Smooth muscle cell (in vitro differentiated cells): ENCODE measurements around the gene CAB39L. TPM values are rescaled to one million over a fixed set of nuclear protein-coding genes. Genes with fewer than 3 reads are reported as not detected.

Experiments
- DNase-seq: peaks from one replicate; lab custom pipeline; 2025; ENCODE audit not compliant: unreplicated experiment; lab: John Stamatoyannopoulos, UW
- H2AFZ ChIP-seq: fragments of 200-600 bp; sonication (generic); 2 replicates; pipeline ENCODE4 v1.6.0; 2016; ENCODE audit warnings: antibody characterized with exemption, low read depth, mild to moderate bottlenecking
- H3F3A ChIP-seq: fragments of 200-600 bp; sonication (generic); 2 replicates; pipeline ENCODE4 v1.6.0; 2017; ENCODE audit warnings: antibody characterized with exemption, low read depth
- H3K27ac ChIP-seq: fragments of 200-600 bp; sonication (generic); 2 replicates; pipeline ENCODE4 v1.5.1; 2016; ENCODE audit warnings: low read depth, mild to moderate bottlenecking
- H3K27me3 ChIP-seq: fragments of 200-600 bp; sonication (generic); 2 replicates; pipeline ENCODE4 v1.6.1; 2016; ENCODE audit warnings: low read depth, mild to moderate bottlenecking
- H3K36me3 ChIP-seq: fragments of 200-600 bp; sonication (generic); 2 replicates; pipeline ENCODE4 v1.5.1; 2016; ENCODE audit warnings: low read depth
- H3K4me1 ChIP-seq: fragments of 200-600 bp; sonication (generic); 2 replicates; pipeline ENCODE4 v1.5.1; 2016; ENCODE audit warnings: low read depth
- H3K4me2 ChIP-seq: fragments of 200-600 bp; sonication (generic); 2 replicates; pipeline ENCODE4 v1.6.0; 2016; ENCODE audit warnings: mild to moderate bottlenecking
- H3K4me3 ChIP-seq: fragments of 200-600 bp; sonication (generic); 2 replicates; pipeline ENCODE4 v1.5.1; 2016; ENCODE audit warnings: mild to moderate bottlenecking
- H3K79me2 ChIP-seq: fragments of 200-600 bp; sonication (generic); 2 replicates; pipeline ENCODE4 v1.6.0; 2016; ENCODE audit warnings: low read depth, mild to moderate bottlenecking
- H3K9ac ChIP-seq: fragments of 200-600 bp; sonication (generic); 2 replicates; pipeline ENCODE4 v1.6.0; 2016; ENCODE audit warnings: low read depth
- H3K9me3 ChIP-seq: fragments of 200-600 bp; sonication (generic); replicated peaks from 2 replicates; pipeline ENCODE4 v1.5.1; 2016; ENCODE audit warnings: low read depth
- H4K20me1 ChIP-seq: fragments of 200-600 bp; sonication (generic); 2 replicates; pipeline ENCODE4 v1.6.0; 2016; ENCODE audit warnings: low read depth
- CTCF ChIP-seq: fragments of 200-600 bp; sonication (generic); IDR thresholded peaks from 2 replicates; pipeline ENCODE4 v1.5.1; 2017; ENCODE audit warnings: borderline replicate concordance, mild to moderate bottlenecking, antibody characterized with exemption; ENCODE audit not compliant: insufficient read depth, poor library complexity, severe bottlenecking
- WGBS: methylation state at CpG from one replicate; pipeline ENCODE4 v1.1.7; 2016; ENCODE audit warnings: low lambda C conversion rate; 5-methylcytosine and 5-hydroxymethylcytosine counted together
- polyA plus RNA-seq: library from polyadenylated mRNA; unstranded; fragments of >200 nt; fragmentation: Nextera tagmentation; extraction: Ambion mirVana; gene quantifications from 2 replicates; pipeline ENCODE4 v1.2.1, GENCODE V29; 2016
- total RNA-seq: library from RNA; depleted of rRNA; stranded (reverse); fragments of >200 nt; gene quantifications from 2 replicates; pipeline ENCODE4 v1.2.3, GENCODE V29; 2014

Gene CAB39L
- total and polyA plus RNA-seq, 2 experiments from 2014 or later: 13.2 to 13.8 TPM

GRCh38 chr13:49452725-49453457 is 9.0 kb upstream of the CAB39L start:
- Histone ChIP-seq H3K4me3 (no peak overlapping the region), H3K27ac (no peak overlapping the region), H2AFZ (no peak overlapping the region), H3K9me3 (no peaks in the 10 kb centered on the region), H3K36me3 (no peaks in the 10 kb centered on the region), H3K9ac (no peak overlapping the region), H4K20me1 (no peaks in the 10 kb centered on the region), H3K4me2 (no peak overlapping the region), H3K79me2 (peaks cover 6% of the 10 kb centered on the region), H3K4me1 (no peaks in the 10 kb centered on the region), H3K27me3 (no peaks in the 10 kb centered on the region), H3F3A (no peaks in the 10 kb centered on the region)
- TF ChIP-seq CTCF: no peak
- WGBS: 95% methylated on average over 8 of the region's 8 CpGs
- no peak for DNase-seq

- Histone ChIP-seq H3K4me2 (no peak overlapping the region), H2AFZ (no peak overlapping the region), H3K4me3 (no peak overlapping the region), H3K79me2 (peaks cover 27% of the 10 kb centered on the region), H3K27me3 (no peaks in the 10 kb centered on the region), H3K9me3 (no peaks in the 10 kb centered on the region), H3K9ac (no peak overlapping the region), H3K4me1 (peaks cover under 1% of the 10 kb centered on the region), H4K20me1 (no peaks in the 10 kb centered on the region), H3K27ac (no peak overlapping the region), H3K36me3 (no peaks in the 10 kb centered on the region), H3F3A (no peaks in the 10 kb centered on the region)
- DNase-seq: no peak
- no peak for TF ChIP-seq CTCF
- 90% methylated on average over 3 of the region's 3 CpGs for WGBS
These were observed 6.4 kb upstream of the CAB39L start for GRCh38 chr13:49450105-49450819.

- no peak for TF ChIP-seq CTCF
- Histone ChIP-seq H2AFZ (no peak overlapping the region), H4K20me1 (no peaks in the 10 kb centered on the region), H3K79me2 (peaks cover 27% of the 10 kb centered on the region), H3K9ac (no peak overlapping the region), H3K4me3 (no peak overlapping the region), H3K9me3 (no peaks in the 10 kb centered on the region), H3K4me2 (no peak overlapping the region), H3K4me1 (peaks cover 4% of the 10 kb centered on the region), H3F3A (peaks cover 4% of the 10 kb centered on the region), H3K27ac (no peak overlapping the region), H3K36me3 (no peaks in the 10 kb centered on the region), H3K27me3 (no peaks in the 10 kb centered on the region)
- WGBS: 96% methylated on average over 2 of the region's 2 CpGs
- DNase-seq: no peak
These were observed 4.9 kb upstream of the CAB39L start for GRCh38 chr13:49448753-49449152.
